Hepatocyte (in vitro differentiated cells): ENCODE data around the gene UBL3. TPM values are rescaled to one million over a fixed set of nuclear protein-coding genes. Genes with fewer than 3 reads are reported as not detected.

Source experiments
- DNase-seq: peaks from one replicate; pipeline ENCODE4 v3.0.0-alpha.2; 2016; ENCODE audit warnings: low spot score
- H2AFZ ChIP-seq: fragments of 200-600 bp; sonication (generic); 2 replicates; pipeline ENCODE4 v1.6.0; 2016; ENCODE audit warnings: antibody characterized with exemption, mild to moderate bottlenecking
- H3K27ac ChIP-seq: fragments of 200-600 bp; sonication (generic); 2 replicates; pipeline ENCODE4 v1.5.1; 2016; ENCODE audit warnings: mild to moderate bottlenecking
- H3K27me3 ChIP-seq: fragments of 200-600 bp; sonication (generic); 2 replicates; pipeline ENCODE4 v1.6.1; 2016
- H3K36me3 ChIP-seq: fragments of 200-600 bp; sonication (generic); replicated peaks from 2 replicates; pipeline ENCODE4 v1.5.1; 2016; ENCODE audit warnings: low read depth; ENCODE audit not compliant: insufficient read depth
- H3K4me1 ChIP-seq: fragments of 200-600 bp; sonication (generic); 2 replicates; pipeline ENCODE4 v1.5.1; 2016; ENCODE audit warnings: mild to moderate bottlenecking, moderate library complexity; ENCODE audit not compliant: insufficient read depth
- H3K4me2 ChIP-seq: fragments of 200-600 bp; sonication (generic); 2 replicates; pipeline ENCODE4 v1.6.0; 2016
- H3K4me3 ChIP-seq: fragments of 200-600 bp; sonication (generic); 2 replicates; pipeline ENCODE4 v1.5.1; 2016; ENCODE audit warnings: mild to moderate bottlenecking
- H3K79me2 ChIP-seq: fragments of 200-600 bp; sonication (generic); 2 replicates; pipeline ENCODE4 v1.6.0; 2017; ENCODE audit warnings: mild to moderate bottlenecking
- H3K9me2 ChIP-seq: fragments of 200-600 bp; sonication (generic); replicated peaks from 2 replicates; pipeline ENCODE4 v1.6.0; 2017; ENCODE audit warnings: mild to moderate bottlenecking; ENCODE audit not compliant: insufficient read depth
- H3K9me3 ChIP-seq: fragments of 200-600 bp; sonication (generic); 2 replicates; pipeline ENCODE4 v1.5.1; 2016; ENCODE audit warnings: low read depth, mild to moderate bottlenecking
- H4K20me1 ChIP-seq: fragments of 200-600 bp; sonication (generic); 2 replicates; pipeline ENCODE4 v1.6.0; 2016; ENCODE audit warnings: mild to moderate bottlenecking; ENCODE audit not compliant: insufficient read depth, poor library complexity, severe bottlenecking
- CTCF ChIP-seq: fragments of 200-600 bp; sonication (generic); IDR thresholded peaks from 2 replicates; pipeline ENCODE4 v1.5.1; 2016; ENCODE audit warnings: antibody characterized with exemption, mild to moderate bottlenecking; ENCODE audit not compliant: poor library complexity
- EZH2 ChIP-seq: fragments of 200-600 bp; sonication (generic); IDR thresholded peaks from 2 replicates; pipeline ENCODE4 v1.6.1; 2016; ENCODE audit warnings: antibody characterized with exemption, mild to moderate bottlenecking, borderline replicate concordance
- EZH2phosphoT487 ChIP-seq: fragments of 200-600 bp; sonication (generic); IDR thresholded peaks from one replicate; pipeline ENCODE4 v1.6.1; 2018; ENCODE audit warnings: antibody characterized with exemption, mild to moderate bottlenecking, low read depth, moderate library complexity; ENCODE audit not compliant: unreplicated experiment, severe bottlenecking
- WGBS: methylation state at CpG from one replicate; pipeline ENCODE4 v1.1.6; 2016; ENCODE audit warnings: low lambda C conversion rate; ENCODE audit errors: missing lambda C conversion rate; 5-methylcytosine and 5-hydroxymethylcytosine counted together
- polyA plus RNA-seq: library from polyadenylated mRNA; unstranded; fragments of >200 nt; fragmentation: Nextera tagmentation; extraction: Ambion mirVana; gene quantifications from 2 replicates; pipeline ENCODE4 v1.2.1, GENCODE V29; 2016
- total RNA-seq: library from RNA; depleted of rRNA; stranded (reverse); fragments of >200 nt; gene quantifications from 2 replicates; pipeline ENCODE4 v1.2.3, GENCODE V29; 2014

The UBL3 gene
- total RNA-seq (57.2 and 58.6 TPM in 2 replicates), polyA plus RNA-seq (27.7 and 29.5 TPM in 2 replicates)

- no peaks in the 10 kb centered on the region for H3K9me2 ChIP-seq
- no peaks in the 10 kb centered on the region for H3K27me3 ChIP-seq
- peak within 1 kb of the TSS; percentile 81 for H3K4me2 ChIP-seq
- DNase-seq: peak; percentile 98
- peak within 1 kb of the TSS; percentile 70 for H3K4me3 ChIP-seq
- H3K36me3 ChIP-seq: no peaks in the 10 kb centered on the region
- no peaks in the 10 kb centered on the region for H3K9me3 ChIP-seq
- H3K4me1 ChIP-seq: peaks cover 9% of the 10 kb centered on the region
- H3K27ac ChIP-seq: peak within 1 kb of the TSS; percentile 99
- WGBS: 1% methylated on average over 28 of the region's 64 CpGs
- TF ChIP-seq EZH2phosphoT487: no peak
- no peak for TF ChIP-seq EZH2
- TF ChIP-seq CTCF: no peak
- H3K79me2 ChIP-seq: peaks cover 41% of the 10 kb centered on the region
- H4K20me1 ChIP-seq: peaks cover 24% of the 10 kb centered on the region
- H2AFZ ChIP-seq: peak within 1 kb of the TSS; percentile 44
These were observed at the start of gene UBL3 for GRCh38 chr13:29850213-29850898. Gene UBL3 (minus strand): TSS chr13:29850617. CDS start chr13:29849538, 1,079 bp downstream.

- TF ChIP-seq EZH2 (no peak), CTCF (no peak), EZH2phosphoT487 (no peak)
- DNase-seq: no peak
- Histone ChIP-seq H3K27ac (no peak overlapping the region), H3K9me2 (no peaks in the 10 kb centered on the region), H3K4me3 (no peak overlapping the region), H3K79me2 (no peaks in the 10 kb centered on the region), H4K20me1 (no peaks in the 10 kb centered on the region), H3K4me2 (no peak overlapping the region), H3K27me3 (no peaks in the 10 kb centered on the region), H3K36me3 (no peaks in the 10 kb centered on the region), H2AFZ (no peak overlapping the region), H3K4me1 (peaks cover 6% of the 10 kb centered on the region), H3K9me3 (no peaks in the 10 kb centered on the region)
- 32% methylated on average over 4 of the region's 4 CpGs for WGBS
These were observed 46.7 kb upstream of the UBL3 start for GRCh38 chr13:29897102-29897501.

GRCh38 chr13:29893438-29893837, 43.0 kb upstream of the UBL3 start:
- no peak for TF ChIP-seq EZH2phosphoT487
- TF ChIP-seq CTCF: no peak
- TF ChIP-seq EZH2: no peak
- no peaks in the 10 kb centered on the region for H3K27me3 ChIP-seq
- no peak overlapping the region for H3K27ac ChIP-seq
- H2AFZ ChIP-seq: no peak overlapping the region
- H3K4me2 ChIP-seq: no peak overlapping the region
- no peak overlapping the region for H3K4me3 ChIP-seq
- no peaks in the 10 kb centered on the region for H3K9me3 ChIP-seq
- H3K4me1 ChIP-seq: no peaks in the 10 kb centered on the region
- no peak for DNase-seq
- H3K36me3 ChIP-seq: no peaks in the 10 kb centered on the region
- H3K9me2 ChIP-seq: no peaks in the 10 kb centered on the region
- no peaks in the 10 kb centered on the region for H3K79me2 ChIP-seq
- no peaks in the 10 kb centered on the region for H4K20me1 ChIP-seq
